Peyer's patch (tissue), 4 donors: ENCODE data around the gene CTSA. TPM values are rescaled to one million over a fixed set of nuclear protein-coding genes. Genes with fewer than 3 reads are reported as not detected.

ENCODE experiments used
- DNase-seq, 3 donors: peaks; one replicate each; pipeline ENCODE4 v3.0.0-alpha.2; 2017 to 2019
- H3K27ac ChIP-seq, 4 donors: fragments of 200-600 bp; sonication (generic); one replicate each; pipeline ENCODE4 v1.5.1; 2016 to 2019
- H3K27me3 ChIP-seq, 2 donors: fragments of 200-600 bp; sonication (generic); one replicate each; pipeline ENCODE4 v1.5.1; 2019
- H3K36me3 ChIP-seq, 3 donors: fragments of 200-600 bp; sonication (generic); one replicate each; pipeline ENCODE4 v1.5.1; 2016 to 2019
- H3K4me1 ChIP-seq, 4 donors: fragments of 200-600 bp; sonication (generic); one replicate each; pipeline ENCODE4 v1.5.1; 2016 to 2019
- H3K4me3 ChIP-seq, 4 donors: fragments of 200-600 bp; sonication (generic); 1 replicate in 3 of 4; 2 replicates in 1 of 4; pipeline ENCODE4 v1.5.1; 2016 to 2019; ENCODE audit warnings: mild to moderate bottlenecking in 1 of 4
- H3K9me3 ChIP-seq, 4 donors: fragments of 200-600 bp; sonication (generic); one replicate each; pipeline ENCODE4 v1.5.1; 2016 to 2019; ENCODE audit warnings: mild to moderate bottlenecking in 1 of 4
- CTCF ChIP-seq, 6 experiments: fragments of 450-650 bp in 4 of 6; fragments of 200-600 bp in 2 of 6; sonication (generic) in 1 of 6; IDR thresholded peaks; one replicate each; pipeline ENCODE4 v1.5.1; 2017 to 2019; ENCODE audit warnings: antibody characterized with exemption in 6 of 6, mild to moderate bottlenecking in 3 of 6, moderate library complexity in 1 of 6
- POLR2A ChIP-seq, 2 donors: fragments of 450-650 bp; IDR thresholded peaks; one replicate each; pipeline ENCODE4 v1.5.1; 2017; ENCODE audit warnings: antibody characterized with exemption in 2 of 2, mild to moderate bottlenecking in 2 of 2, moderate library complexity in 2 of 2
- total RNA-seq, 4 donors: library from RNA; depleted of rRNA; stranded (reverse); fragments of >200 nt; gene quantifications; one replicate each; pipeline ENCODE4 v1.1.0, GENCODE V29; 2016

The CTSA gene
- total RNA-seq, result 100 to 1,000 TPM in 3 of 4 donors, 10 to 100 TPM in 1; 85.0 to 602 (median 258) TPM

GRCh38 chr20:45890985-45891983 lies at the start of gene CTSA, which contains the start of gene NEURL2:
CTSA (plus strand) TSS chr20:45891335; CDS start chr20:45891569, 234 bp downstream.
NEURL2 (minus strand) TSS chr20:45891208; CDS start chr20:45890991, 217 bp downstream.
- DNase-seq, result peak; percentile 96 to 98 (median 98)
- TF ChIP-seq POLR2A (IDR thresholded peaks at IDR 0.05), result peak; percentile 65 to 70
- peak in 2 of 6 experiments; percentile 2 to 7 for TF ChIP-seq CTCF (IDR thresholded peaks at IDR 0.05)
- Histone ChIP-seq H3K27ac (peak within 1 kb of the TSS; percentile 72 to 92 (median 84)), H3K36me3 (peaks cover 0 to 39% (median 0%) of the 10 kb centered on the region in 3 donors), H3K4me3 (peak within 1 kb of the TSS; percentile 71 to 89 (median 88)), H3K9me3 (no peaks in the 10 kb centered on the region), H3K4me1 (peaks cover 0 to 38% (median 11%) of the 10 kb centered on the region in 4 donors), H3K27me3 (no peaks in the 10 kb centered on the region)

- Histone ChIP-seq H3K4me1 (peaks cover 0 to 5% (median 0%) of the 10 kb centered on the region in 4 donors), H3K27ac (peak overlapping the region in 3 of 4 donors; percentile 4 to 43 (median 7)), H3K4me3 (no peak overlapping the region), H3K9me3 (no peaks in the 10 kb centered on the region), H3K27me3 (no peaks in the 10 kb centered on the region), H3K36me3 (peaks cover 0 to 70% (median 0%) of the 10 kb centered on the region in 3 donors)
- DNase-seq, result no peak
- no peak for TF ChIP-seq CTCF (IDR thresholded peaks at IDR 0.05)
- no peak for TF ChIP-seq POLR2A (IDR thresholded peaks at IDR 0.05)
Measured at GRCh38 chr20:45841407-45842129, 49.6 kb upstream of the CTSA start.

- Histone ChIP-seq H3K27ac (peak overlapping the region; percentile 4 to 43 (median 8)), H3K4me3 (no peak overlapping the region), H3K9me3 (no peaks in the 10 kb centered on the region), H3K27me3 (no peaks in the 10 kb centered on the region), H3K36me3 (peaks cover 0 to 74% (median 0%) of the 10 kb centered on the region in 3 donors), H3K4me1 (peaks cover 0 to 5% (median 0%) of the 10 kb centered on the region in 4 donors)
- DNase-seq, result peak in 2 of 3 donors; percentile 39 to 50
- no peak for TF ChIP-seq POLR2A (IDR thresholded peaks at IDR 0.05)
- TF ChIP-seq CTCF (IDR thresholded peaks at IDR 0.05), result no peak
Measured at GRCh38 chr20:45842169-45842812, 48.8 kb upstream of the CTSA start.

DNA sequence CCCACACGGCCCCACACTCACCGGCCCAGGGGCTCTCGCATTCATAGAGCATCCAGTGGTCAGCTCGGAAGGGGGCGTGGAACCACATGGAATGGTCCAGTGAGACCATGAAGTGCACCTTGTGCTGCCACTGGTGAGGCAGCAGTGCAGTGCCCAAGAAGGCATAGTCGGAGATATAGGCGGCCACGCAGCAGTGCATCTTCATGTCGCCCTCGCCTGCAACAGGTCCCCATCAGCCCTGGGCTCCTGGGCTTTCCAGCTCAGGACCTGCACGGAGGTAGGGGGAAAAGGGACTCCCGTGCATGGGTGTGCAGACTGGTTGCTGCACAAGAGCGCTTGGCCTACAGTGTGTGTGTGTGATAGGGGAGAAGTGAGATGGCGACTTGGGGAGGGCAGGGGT lies 47.6 kb upstream of the CTSA start:
- Histone ChIP-seq H3K9me3 (no peaks in the 10 kb centered on the region), H3K27ac (no peak overlapping the region), H3K4me3 (no peak overlapping the region), H3K4me1 (peaks cover 0 to 5% (median 0%) of the 10 kb centered on the region in 4 donors), H3K27me3 (no peaks in the 10 kb centered on the region), H3K36me3 (peaks cover 0 to 83% (median 0%) of the 10 kb centered on the region in 3 donors)
- DNase-seq, result no peak
- TF ChIP-seq CTCF (IDR thresholded peaks at IDR 0.05), result no peak
- no peak for TF ChIP-seq POLR2A (IDR thresholded peaks at IDR 0.05)

DNA sequence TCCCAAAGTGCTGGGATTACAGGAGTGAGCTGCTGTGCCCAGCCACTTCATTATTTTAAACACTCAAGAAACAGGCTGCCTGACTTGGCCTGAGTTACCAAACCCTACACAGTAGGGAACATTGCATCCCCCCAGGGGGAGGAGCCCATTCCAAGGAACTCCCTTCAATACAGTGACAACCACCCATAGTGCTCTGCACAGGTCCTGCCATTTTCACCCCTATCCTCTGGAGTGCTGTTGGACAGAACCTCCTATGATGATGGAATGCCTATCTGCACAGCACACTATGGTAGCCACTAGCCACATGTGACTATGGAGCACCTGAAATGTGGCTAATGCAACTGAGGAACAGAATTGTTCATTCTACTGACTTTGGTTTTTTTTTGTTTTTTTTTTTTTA lies 45.7 kb upstream of the CTSA start:
- no peaks in the 10 kb centered on the region for H3K9me3 ChIP-seq
- H3K4me1 ChIP-seq, result peaks cover 0 to 5% (median 0%) of the 10 kb centered on the region in 4 donors
- no peak for TF ChIP-seq CTCF (IDR thresholded peaks at IDR 0.05)
- TF ChIP-seq POLR2A (IDR thresholded peaks at IDR 0.05), result no peak
- H3K36me3 ChIP-seq, result peaks cover 0 to 85% (median 0%) of the 10 kb centered on the region in 3 donors
- DNase-seq, result no peak
- no peak overlapping the region for H3K4me3 ChIP-seq
- H3K27ac ChIP-seq, result no peak overlapping the region
- H3K27me3 ChIP-seq, result no peaks in the 10 kb centered on the region
